ENCODE results near the gene ABO. TPM values are rescaled to one million over a fixed set of nuclear protein-coding genes. Genes with fewer than 3 reads are reported as not detected.
"Not testable (repeated sequence)": the region's sequence is repeated elsewhere in the genome, so short reads cannot be mapped to it uniquely, and the experiment has no call there.

Gene ABO
- total RNA-seq, 1 experiment from 2014 or later = 0.37 TPM

- Mint-ChIP-seq H3K27me3 (ENCODE audit: low read depth) (peaks cover 100% of the 10 kb centered on the region), H3K9me3 (peaks cover 9 to 14% of the 10 kb centered on the region in 2 experiments; a peak in 4 of 5 replicates)
- not testable (repeated sequence) for H3K4me2 ChIP-seq (ENCODE audit: insufficient read depth, insufficient read length, low read length); H3K79me2 ChIP-seq (ENCODE audit: insufficient read depth, low read length); H3K14ac ChIP-seq (ENCODE audit: insufficient read depth, low read length); H2BK120ac ChIP-seq (ENCODE audit: low read depth, low read length, poor library complexity, severe bottlenecking); H2BK5ac ChIP-seq (ENCODE audit: insufficient read length, low read length); H3K27ac ChIP-seq (ENCODE audit: insufficient read length, low read depth, low read length); H3K27ac Mint-ChIP-seq; H3K23ac ChIP-seq (ENCODE audit: insufficient read length, low read depth, low read length); H3K18ac ChIP-seq (ENCODE audit: insufficient read length, low read depth, low read length); H3K9me3 ChIP-seq (ENCODE audit: control insufficient read depth, low read depth, low read length); H4K20me1 ChIP-seq (ENCODE audit: control insufficient read depth, insufficient read depth, insufficient read length); H2AK5ac ChIP-seq (ENCODE audit: insufficient read length, low read length); H2BK20ac ChIP-seq (ENCODE audit: low read depth, low read length, poor library complexity, severe bottlenecking); H4K8ac ChIP-seq (replicated peaks; ENCODE audit: insufficient read length, low read depth, low read length); H3K4ac ChIP-seq (ENCODE audit: low read depth, low read length); H2AFZ ChIP-seq (ENCODE audit: low read length); H3K23me2 ChIP-seq (ENCODE audit: insufficient read length, low read depth, low read length, poor library complexity, severe bottlenecking); H3K4me1 ChIP-seq (ENCODE audit: insufficient read depth, low read length); H3K4me1 Mint-ChIP-seq; H3K79me1 ChIP-seq (ENCODE audit: insufficient read depth, low read depth, low read length, poor library complexity, severe bottlenecking); H3K56ac ChIP-seq (ENCODE audit: insufficient read length, low read depth, low read length); H2BK12ac ChIP-seq (ENCODE audit: insufficient read length, low read depth, low read length); H4K5ac ChIP-seq (ENCODE audit: insufficient read length, low read depth, low read length); H3K9ac ChIP-seq (ENCODE audit: extremely low read depth, insufficient read length, low read length); H3K4me3 Mint-ChIP-seq; H2BK15ac ChIP-seq (ENCODE audit: low read depth, low read length); H3K27me3 ChIP-seq (ENCODE audit: insufficient read depth, low read length); H4K91ac ChIP-seq (ENCODE audit: insufficient read length, low read depth, low read length); H3T11ph ChIP-seq (ENCODE audit: low read length); H3K36me3 Mint-ChIP-seq (ENCODE audit: insufficient read depth in 1 of 3, low read depth in 3 of 3)
- peak; percentile 24 for DNase-seq
- WGBS (ENCODE audit: extremely low coverage, insufficient read length, low lambda C conversion rate) = no CpG with 5 or more reads among the region's 12 CpGs
Observed at GRCh38 chr9:133217333-133217988, 57.5 kb downstream of the ABO start.

DNA sequence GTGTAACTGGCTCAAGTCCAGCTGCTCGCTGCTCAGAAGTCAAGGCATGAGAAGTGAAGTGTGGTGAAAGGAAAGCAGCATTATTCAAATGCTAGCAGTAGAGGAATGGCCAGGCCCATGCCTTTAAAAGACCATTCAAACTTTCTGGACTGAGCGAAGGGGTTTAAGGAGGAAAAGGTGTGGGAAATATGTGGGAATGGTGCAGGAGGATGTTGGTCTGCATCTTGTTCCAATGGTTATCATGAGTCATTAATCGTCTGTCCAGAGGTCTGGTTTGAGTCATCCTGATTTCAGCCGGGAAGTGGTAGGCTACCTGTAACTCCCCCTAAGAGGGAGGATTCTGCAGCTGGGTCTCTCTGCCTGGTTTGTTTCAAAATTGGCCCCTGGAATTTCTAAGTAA, 60.7 kb downstream of the ABO start:
- not testable (repeated sequence) for H3K27ac ChIP-seq (ENCODE audit: insufficient read length, low read depth, low read length); H2BK120ac ChIP-seq (ENCODE audit: low read depth, low read length, poor library complexity, severe bottlenecking); H4K91ac ChIP-seq (ENCODE audit: insufficient read length, low read depth, low read length); H2BK15ac ChIP-seq (ENCODE audit: low read depth, low read length); H3T11ph ChIP-seq (ENCODE audit: low read length); H3K23me2 ChIP-seq (ENCODE audit: insufficient read length, low read depth, low read length, poor library complexity, severe bottlenecking); H3K4me3 Mint-ChIP-seq; H2BK20ac ChIP-seq (ENCODE audit: low read depth, low read length, poor library complexity, severe bottlenecking); H3K79me1 ChIP-seq (ENCODE audit: insufficient read depth, low read depth, low read length, poor library complexity, severe bottlenecking); H3K36me3 Mint-ChIP-seq (ENCODE audit: insufficient read depth in 1 of 3, low read depth in 3 of 3); H3K27ac Mint-ChIP-seq; H2AFZ ChIP-seq (ENCODE audit: low read length); H3K9me3 ChIP-seq (ENCODE audit: control insufficient read depth, low read depth, low read length); H3K4me2 ChIP-seq (ENCODE audit: insufficient read depth, insufficient read length, low read length); H2BK5ac ChIP-seq (ENCODE audit: insufficient read length, low read length); H3K79me2 ChIP-seq (ENCODE audit: insufficient read depth, low read length); DNase-seq; H3K4ac ChIP-seq (ENCODE audit: low read depth, low read length); H2AK5ac ChIP-seq (ENCODE audit: insufficient read length, low read length); H3K14ac ChIP-seq (ENCODE audit: insufficient read depth, low read length); H3K23ac ChIP-seq (ENCODE audit: insufficient read length, low read depth, low read length); H3K18ac ChIP-seq (ENCODE audit: insufficient read length, low read depth, low read length); H4K8ac ChIP-seq (replicated peaks; ENCODE audit: insufficient read length, low read depth, low read length); H4K20me1 ChIP-seq (ENCODE audit: control insufficient read depth, insufficient read depth, insufficient read length); H3K27me3 ChIP-seq (ENCODE audit: insufficient read depth, low read length); H2BK12ac ChIP-seq (ENCODE audit: insufficient read length, low read depth, low read length); H3K4me1 ChIP-seq (ENCODE audit: insufficient read depth, low read length); H3K9ac ChIP-seq (ENCODE audit: extremely low read depth, insufficient read length, low read length); H3K56ac ChIP-seq (ENCODE audit: insufficient read length, low read depth, low read length); H3K4me1 Mint-ChIP-seq; H4K5ac ChIP-seq (ENCODE audit: insufficient read length, low read depth, low read length)
- H3K9me3 Mint-ChIP-seq = peaks cover 13 to 14% of the 10 kb centered on the region in 2 experiments; a peak in 4 of 5 replicates
- peaks cover 99% of the 10 kb centered on the region for H3K27me3 Mint-ChIP-seq (ENCODE audit: low read depth)
- no CpG with 5 or more reads among the region's 4 CpGs for WGBS (ENCODE audit: extremely low coverage, insufficient read length, low lambda C conversion rate)

All from H9 (cell line).